GM19452 (cell line): ENCODE results near the gene CPXM1.
A peak's percentile ranks its signal among the peaks of the same experiment; 100 is the strongest.
"Not testable (repeated sequence)": the region's sequence is repeated elsewhere in the genome, so short reads cannot be mapped to it uniquely, and the experiment has no call there.

Experiments
- ATAC-seq: cut with Tn5 transposase; IDR thresholded peaks from one replicate; pipeline ENCODE4 v1.9.1; 2021; ENCODE audit not compliant: unreplicated experiment

CPXM1 gene

GRCh38 chr20:2800521-2801285 lies at the start of gene CPXM1:
TSS of gene CPXM1 (minus strand) at chr20:2800627. CDS start at chr20:2800572, 55 bp downstream.
- ATAC-seq = peak; percentile 70

- no peak for ATAC-seq
Measured at GRCh38 chr20:2849529-2849928, 49.1 kb upstream of the CPXM1 start.

GRCh38 chr20:2847802-2848201 lies 47.4 kb upstream of the CPXM1 start:
- no peak for ATAC-seq

- ATAC-seq = no peak
Measured at GRCh38 chr20:2846698-2847097, 46.3 kb upstream of the CPXM1 start.

GRCh38 chr20:2845607-2846006 lies 45.2 kb upstream of the CPXM1 start:
- no peak for ATAC-seq

- peak; percentile 30 for ATAC-seq
Measured at GRCh38 chr20:2840967-2841531, 40.6 kb upstream of the CPXM1 start.

GRCh38 chr20:2840138-2840966 lies 39.9 kb upstream of the CPXM1 start, which contains the start of the genes PCED1A and VPS16:
TSS of gene PCED1A (minus strand) at chr20:2840655. CDS start at chr20:2839912, 743 bp downstream.
TSS of gene VPS16 (plus strand) at chr20:2840745. CDS start at chr20:2840775, 30 bp downstream.
- ATAC-seq = peak; percentile 94

- no peak for ATAC-seq
Measured at GRCh38 chr20:2839732-2840137, 39.3 kb upstream of the CPXM1 start.

GRCh38 chr20:2838847-2839671 lies 38.6 kb upstream of the CPXM1 start:
- no peak for ATAC-seq

GRCh38 chr20:2838170-2838797 lies 37.9 kb upstream of the CPXM1 start:
- peak; percentile 43 for ATAC-seq

GRCh38 chr20:2837221-2837960 lies 37.0 kb upstream of the CPXM1 start:
- no peak for ATAC-seq

GRCh38 chr20:2836035-2836434 lies 35.6 kb upstream of the CPXM1 start:
- no peak for ATAC-seq

- no peak for ATAC-seq
Measured at GRCh38 chr20:2835331-2835796, 34.9 kb upstream of the CPXM1 start.

- ATAC-seq = no peak
Measured at GRCh38 chr20:2834401-2835110, 34.1 kb upstream of the CPXM1 start.

- no peak for ATAC-seq
Measured at GRCh38 chr20:2833761-2834160, 33.3 kb upstream of the CPXM1 start.

- ATAC-seq = not testable (repeated sequence)
Measured at GRCh38 chr20:2831206-2831605, 30.8 kb upstream of the CPXM1 start.

GRCh38 chr20:2829376-2829775 lies 28.9 kb upstream of the CPXM1 start:
- ATAC-seq = no peak

GRCh38 chr20:2826655-2827054 lies 26.2 kb upstream of the CPXM1 start:
- no peak for ATAC-seq

- ATAC-seq = no peak
Measured at GRCh38 chr20:2825761-2826160, 25.3 kb upstream of the CPXM1 start.
